Measurements from ENCODE around the gene DENND2C. TPM values are rescaled to one million over a fixed set of nuclear protein-coding genes. Genes with fewer than 3 reads are reported as not detected.

Gene DENND2C
- total RNA-seq, 1 donor from 2014 or later, result 0.73 TPM

GRCh38 chr1:114551400-114551799 lies 118.4 kb downstream of the DENND2C start:
- Histone ChIP-seq H4K20me1 (ENCODE audit: low read depth) (no peaks in the 10 kb centered on the region), H2AFZ (replicated peaks) (no peak overlapping the region), H3K9me3 (ENCODE audit: low read depth) (no peaks in the 10 kb centered on the region), H3K36me3 (no peaks in the 10 kb centered on the region), H3K27me3 (no peaks in the 10 kb centered on the region), H3K4me1 (no peaks in the 10 kb centered on the region), H3F3A (ENCODE audit: low read depth) (no peaks in the 10 kb centered on the region), H3K4me3 (no peak overlapping the region), H3K9ac (no peak overlapping the region), H3K27ac (no peak overlapping the region), H3K4me2 (no peak overlapping the region), H3K79me2 (ENCODE audit: low read depth) (no peaks in the 10 kb centered on the region)
- no peaks in the 10 kb centered on the region for H3K27me3 Mint-ChIP-seq (ENCODE audit: insufficient read depth, low read depth)
- H3K27ac Mint-ChIP-seq, result no peak overlapping the region
- H3K4me1 Mint-ChIP-seq, result peaks cover 2% of the 10 kb centered on the region
- no peak overlapping the region for H3K4me3 Mint-ChIP-seq
- H3K36me3 Mint-ChIP-seq, result no peaks in the 10 kb centered on the region
- TF ChIP-seq EZH2 (IDR thresholded peaks at IDR 0.05), result no peak
- TF ChIP-seq CTCF (IDR thresholded peaks at IDR 0.05), result no peak
- TF ChIP-seq EZH2phosphoT487 (IDR thresholded peaks at IDR 0.05), result no peak
- no peaks in the 10 kb centered on the region for H3K9me3 Mint-ChIP-seq
- peak; percentile 32 for DNase-seq (ENCODE audit: low spot score)

GRCh38 chr1:114550336-114550735 lies 119.5 kb downstream of the DENND2C start:
- Histone ChIP-seq H3F3A (ENCODE audit: low read depth) (no peaks in the 10 kb centered on the region), H3K4me3 (no peak overlapping the region), H2AFZ (replicated peaks) (no peak overlapping the region), H3K36me3 (no peaks in the 10 kb centered on the region), H3K27me3 (no peaks in the 10 kb centered on the region), H3K9ac (no peak overlapping the region), H3K9me3 (ENCODE audit: low read depth) (no peaks in the 10 kb centered on the region), H3K4me2 (no peak overlapping the region), H3K27ac (no peak overlapping the region), H3K79me2 (ENCODE audit: low read depth) (no peaks in the 10 kb centered on the region), H3K4me1 (no peaks in the 10 kb centered on the region), H4K20me1 (ENCODE audit: low read depth) (no peaks in the 10 kb centered on the region)
- no peak for DNase-seq (ENCODE audit: low spot score)
- H3K4me1 Mint-ChIP-seq, result peaks cover 2% of the 10 kb centered on the region
- no peak overlapping the region for H3K27ac Mint-ChIP-seq
- H3K27me3 Mint-ChIP-seq (ENCODE audit: insufficient read depth, low read depth), result no peaks in the 10 kb centered on the region
- H3K36me3 Mint-ChIP-seq, result no peaks in the 10 kb centered on the region
- H3K4me3 Mint-ChIP-seq, result no peak overlapping the region
- TF ChIP-seq EZH2 (IDR thresholded peaks at IDR 0.05), result no peak
- no peak for TF ChIP-seq EZH2phosphoT487 (IDR thresholded peaks at IDR 0.05)
- TF ChIP-seq CTCF (IDR thresholded peaks at IDR 0.05), result no peak
- no peaks in the 10 kb centered on the region for H3K9me3 Mint-ChIP-seq

- H3K36me3 Mint-ChIP-seq, result no peaks in the 10 kb centered on the region
- Histone ChIP-seq H3K4me2 (no peak overlapping the region), H3K4me3 (no peak overlapping the region), H3K4me1 (no peaks in the 10 kb centered on the region), H3K9ac (no peak overlapping the region), H3K9me3 (ENCODE audit: low read depth) (no peaks in the 10 kb centered on the region), H3K27me3 (no peaks in the 10 kb centered on the region), H3K79me2 (ENCODE audit: low read depth) (no peaks in the 10 kb centered on the region), H3K36me3 (no peaks in the 10 kb centered on the region), H4K20me1 (ENCODE audit: low read depth) (no peaks in the 10 kb centered on the region), H3K27ac (no peak overlapping the region), H3F3A (ENCODE audit: low read depth) (no peaks in the 10 kb centered on the region), H2AFZ (replicated peaks) (no peak overlapping the region)
- H3K4me1 Mint-ChIP-seq, result peaks cover 2% of the 10 kb centered on the region
- TF ChIP-seq EZH2phosphoT487 (IDR thresholded peaks at IDR 0.05) (no peak), CTCF (IDR thresholded peaks at IDR 0.05) (no peak), EZH2 (IDR thresholded peaks at IDR 0.05) (no peak)
- H3K27ac Mint-ChIP-seq, result no peak overlapping the region
- H3K27me3 Mint-ChIP-seq (ENCODE audit: insufficient read depth, low read depth), result peaks cover 3% of the 10 kb centered on the region
- no peak for DNase-seq (ENCODE audit: low spot score)
- no peak overlapping the region for H3K4me3 Mint-ChIP-seq
- H3K9me3 Mint-ChIP-seq, result no peaks in the 10 kb centered on the region
Observed at GRCh38 chr1:114549137-114549536, 120.7 kb downstream of the DENND2C start.

All from neural progenitor cell (in vitro differentiated cells).